ENCODE results near the gene SMC3. TPM values are rescaled to one million over a fixed set of nuclear protein-coding genes. Genes with fewer than 3 reads are reported as not detected.

SMC3 gene
- total and polyA plus RNA-seq, 2 of the 13 experiments (the other 11 are each of a cell fraction or from before 2014, with no cell fraction given) = 11.7 to 48.0 TPM

- TF ChIP-seq ZNF570 (CRISPR knock-in tag; IDR thresholded peaks at IDR 0.05; ENCODE audit: borderline replicate concordance) (no peak), EHMT2 (IDR thresholded peaks at IDR 0.05; ENCODE audit: borderline replicate concordance, low read depth, low read length) (no peak), ZNF460 (CRISPR knock-in tag; IDR thresholded peaks at IDR 0.05; ENCODE audit: borderline replicate concordance) (no peak)
These were observed at the start of gene SMC3 (continued) for GRCh38 chr10:110567201-110568054.

- Histone ChIP-seq H3K4me1 (ENCODE audit: insufficient read depth, low read length) (peaks cover 38% of the 10 kb centered on the region), H3K4me3 (replicated peaks in 1 of 3; ENCODE audit: insufficient read depth in 1 of 3, low read depth in 2 of 3, low read length in 3 of 3) (no peak overlapping the region), H2AFZ (ENCODE audit: low read length) (no peak overlapping the region), H3K9ac (ENCODE audit: insufficient read depth, low read depth, low read length) (no peak overlapping the region), H3K36me3 (replicated peaks in 1 of 2; ENCODE audit: control insufficient read depth in 1 of 2, insufficient read depth in 2 of 2, low read length in 2 of 2) (no peaks in the 10 kb centered on the region), H3K4me2 (ENCODE audit: low read depth, low read length) (peak overlapping the region; percentile 37; the same call in 1 of the 2 replicates), H3K79me2 (ENCODE audit: insufficient read depth, low read length) (no peaks in the 10 kb centered on the region), H4K20me1 (ENCODE audit: insufficient read depth, low read length) (no peaks in the 10 kb centered on the region), H3K9me3 (ENCODE audit: low read length) (no peaks in the 10 kb centered on the region), H3K27me3 (ENCODE audit: control insufficient read depth in 1 of 2, insufficient read depth in 2 of 2, low read length in 2 of 2) (peaks cover 0 to 8% of the 10 kb centered on the region in 2 experiments; a peak in 3 of 5 replicates), H3K27ac (ENCODE audit: extremely low read length, insufficient read depth, low read length) (no peak overlapping the region)
- 16% methylated on average over 4 of the region's 4 CpGs for WGBS (ENCODE audit: low lambda C conversion rate)
- FAIRE-seq (no peak), ATAC-seq (peak; percentile 62), DNase-seq (ENCODE audit: low spot score) (peak; percentile 64)
- no TSS peak for BruUV-seq (replicated peaks)
- ChIA-PET CTCF (ENCODE audit: low intra/inter-chr PET ratio, low total read pairs) (no interaction called here), POLR2A (no interaction called here)
- intact Hi-C loops (cut with micrococcal nuclease; ENCODE audit: unreplicated experiment) = no loop called here
- in situ Hi-C loops (cut with HindIII; ENCODE audit: extremely low pct_ligation_motif_present, low pct_unique_long_range_greater_than_20kb) = no loop called here
- peak; percentile 29; the same call in 1 of the 2 replicates for TF ChIP-seq ZNF609 (CRISPR knock-in tag; IDR thresholded peaks at IDR 0.05; ENCODE audit: borderline replicate concordance)
- TF ChIP-seq RXRB (CRISPR knock-in tag; IDR thresholded peaks at IDR 0.05; ENCODE audit: borderline replicate concordance) = peak; percentile 27; the same call in 1 of the 2 replicates
- no peak for TF ChIP-seq ATF5 (CRISPR knock-in tag; IDR thresholded peaks at IDR 0.05; ENCODE audit: low read depth)
- 0 out of 2 replicates have a peak, but pooled peaks have one; percentile 17 for TF ChIP-seq RARA (CRISPR knock-in tag; IDR thresholded peaks at IDR 0.05)
- no peak for TF ChIP-seq ZNF160 (CRISPR knock-in tag; IDR thresholded peaks at IDR 0.05)
- no peak for TF ChIP-seq PHF8 (CRISPR knock-in tag; IDR thresholded peaks at IDR 0.05)
- TF ChIP-seq ZNF296 (CRISPR knock-in tag; conservative IDR thresholded peaks at IDR 0.05) = no peak
- TF ChIP-seq FOXA3 (CRISPR knock-in tag; IDR thresholded peaks at IDR 0.05) = 0 out of 2 replicates have a peak, but pooled peaks have one; percentile 27
- TF ChIP-seq STAT6 (CRISPR knock-in tag; IDR thresholded peaks at IDR 0.05; ENCODE audit: borderline replicate concordance) = no peak
- TF ChIP-seq ZNF263 (CRISPR knock-in tag; IDR thresholded peaks at IDR 0.05) = no peak
These were observed 45.0 kb upstream of the SMC3 start for GRCh38 chr10:110522365-110522988.
